GM23248 (cell line): Measurements from ENCODE around the gene SEM1. TPM values are rescaled to one million over a fixed set of nuclear protein-coding genes. Genes with fewer than 3 reads are reported as not detected.
"Not testable (repeated sequence)": the region's sequence is repeated elsewhere in the genome, so short reads cannot be mapped to it uniquely, and the experiment has no call there.

Source experiments
- DNase-seq: peaks from one replicate; pipeline ENCODE4 v3.0.0-alpha.2; 2015
- H2AFZ ChIP-seq: fragments of 200-600 bp; sonication (generic); 2 replicates; pipeline ENCODE4 v1.6.1; 2016; ENCODE audit warnings: antibody characterized with exemption
- H3F3A ChIP-seq: fragments of 200-600 bp; sonication (generic); 2 replicates; pipeline ENCODE4 v1.6.1; 2016; ENCODE audit warnings: mild to moderate bottlenecking, antibody characterized with exemption, mixed run types; ENCODE audit not compliant: insufficient read depth
- H3K27ac ChIP-seq: fragments of 200-600 bp; sonication (generic); 2 replicates; pipeline ENCODE4 v1.5.1; 2016; ENCODE audit warnings: mild to moderate bottlenecking
- H3K27me3 ChIP-seq: fragments of 200-600 bp; sonication (generic); replicated peaks from 2 replicates; pipeline ENCODE4 v1.6.1; 2016; ENCODE audit warnings: mild to moderate bottlenecking; ENCODE audit not compliant: insufficient read depth
- H3K36me3 ChIP-seq: fragments of 200-600 bp; sonication (generic); 2 replicates; pipeline ENCODE4 v1.6.1; 2016; ENCODE audit warnings: low read depth, mild to moderate bottlenecking
- H3K4me1 ChIP-seq: fragments of 200-600 bp; sonication (generic); 2 replicates; pipeline ENCODE4 v1.6.1; 2016; ENCODE audit warnings: mild to moderate bottlenecking; ENCODE audit not compliant: insufficient read depth
- H3K4me2 ChIP-seq: fragments of 200-600 bp; sonication (generic); one replicate; pipeline ENCODE4 v1.6.1; 2016; ENCODE audit warnings: mild to moderate bottlenecking; ENCODE audit not compliant: unreplicated experiment
- H3K4me3 ChIP-seq: fragments of 200-600 bp; sonication (generic); 2 replicates; pipeline ENCODE4 v1.5.1; 2016; ENCODE audit warnings: mild to moderate bottlenecking
- H3K79me2 ChIP-seq: fragments of 200-600 bp; sonication (generic); 2 replicates; pipeline ENCODE4 v1.6.1; 2016; ENCODE audit warnings: mild to moderate bottlenecking; ENCODE audit not compliant: insufficient read depth
- H3K9ac ChIP-seq: fragments of 200-600 bp; sonication (generic); 2 replicates; pipeline ENCODE4 v1.6.1; 2016; ENCODE audit warnings: mild to moderate bottlenecking
- H3K9me2 ChIP-seq: fragments of 200-600 bp; sonication (generic); 2 replicates; pipeline ENCODE4 v1.6.1; 2016; ENCODE audit warnings: mixed run types, mild to moderate bottlenecking, moderate library complexity; ENCODE audit not compliant: insufficient read depth
- H3K9me3 ChIP-seq: fragments of 200-600 bp; sonication (generic); one replicate; pipeline ENCODE4 v1.6.1; 2017; ENCODE audit warnings: low read depth
- H4K20me1 ChIP-seq: fragments of 200-600 bp; sonication (generic); 2 replicates; pipeline ENCODE4 v1.6.0; 2016; ENCODE audit not compliant: insufficient read depth
- EZH2 ChIP-seq: fragments of 200-600 bp; sonication (generic); IDR thresholded peaks from 2 replicates; pipeline ENCODE4 v1.6.1; 2018; ENCODE audit warnings: antibody characterized with exemption, mild to moderate bottlenecking; ENCODE audit not compliant: insufficient read depth, poor library complexity, severe bottlenecking
- EZH2phosphoT487 ChIP-seq: fragments of 200-600 bp; sonication (generic); IDR thresholded peaks from 2 replicates; pipeline ENCODE4 v1.6.1; 2018; ENCODE audit warnings: antibody characterized with exemption, moderate library complexity, mild to moderate bottlenecking, low read depth; ENCODE audit not compliant: insufficient read depth
- WGBS, 2 experiments: methylation state at CpG; one replicate each; pipeline ENCODE4 v1.1.6; 2015 to 2017; ENCODE audit warnings: low lambda C conversion rate in 2 of 2, low coverage in 1 of 2; ENCODE audit errors: missing lambda C conversion rate in 2 of 2; 5-methylcytosine and 5-hydroxymethylcytosine counted together
- in situ Hi-C: fragments of 300-500 bp; cut with MboI; formaldehyde crosslinking; loops from 2 replicates; pipeline ENCODE4 v1.15.0; 2020
- polyA plus RNA-seq: library from polyadenylated mRNA; unstranded; fragments of >200 nt; fragmentation: Nextera tagmentation; extraction: Ambion mirVana; gene quantifications from 2 replicates; pipeline ENCODE4 v1.2.1, GENCODE V29; 2016
- total RNA-seq: library from RNA; depleted of rRNA; stranded (reverse); fragments of >200 nt; shearing (Covaris generic); gene quantifications from 2 replicates; pipeline ENCODE4 v1.2.3, GENCODE V29; 2014; rRNA removed

Gene SEM1
- total RNA-seq (16.8 and 93.3 TPM in 2 replicates), polyA plus RNA-seq (267 and 270 TPM in 2 replicates)

DNA sequence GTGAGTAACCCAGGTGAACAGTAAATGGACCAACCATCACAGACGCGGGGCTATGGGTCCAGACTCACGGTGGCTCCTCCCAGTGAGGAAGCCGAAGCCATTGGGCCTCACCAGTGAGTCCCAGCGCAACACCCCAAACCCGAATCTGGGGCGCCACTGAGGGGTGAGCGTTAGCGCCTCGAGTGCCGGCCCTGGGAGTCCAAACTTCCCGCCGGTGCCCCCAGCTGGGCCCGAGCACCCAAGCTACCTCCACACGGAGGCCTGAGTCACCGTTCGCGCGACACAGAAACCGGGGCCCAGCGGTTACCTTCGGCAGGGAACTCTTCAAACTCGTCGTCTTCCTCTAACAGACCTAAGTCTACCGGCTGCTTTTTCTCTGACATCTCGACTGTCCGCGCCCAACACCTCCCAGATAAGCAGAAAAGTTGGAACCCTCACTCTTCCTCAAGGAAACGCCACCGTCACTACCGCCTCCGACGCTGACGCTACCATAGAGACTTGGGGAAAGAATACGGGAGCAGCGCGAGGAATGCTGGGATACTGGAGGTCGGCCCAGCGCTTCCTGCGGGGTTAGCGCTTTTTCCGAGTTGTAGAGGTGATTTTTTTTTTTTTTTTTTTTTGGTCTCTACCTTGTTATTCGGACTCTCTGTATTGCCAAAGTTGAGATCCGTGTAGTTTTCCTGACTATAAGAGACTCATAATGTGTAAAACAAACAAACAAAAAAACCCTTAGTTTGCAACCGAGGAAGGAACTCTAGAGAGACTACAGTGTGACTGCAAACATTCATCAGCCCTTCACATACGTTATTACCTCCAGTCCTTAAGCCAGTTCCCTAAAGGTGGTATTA, at the start of gene SEM1:
SEM1 (minus strand) TSS at position 466 of the 848 bp plus-strand sequence; CDS start at position 383, 83 bp downstream.
- peak within 1 kb of the TSS; percentile 96 for H3K27ac ChIP-seq
- H3K9me3 ChIP-seq: no peaks in the 10 kb centered on the region
- H3K9ac ChIP-seq: peak within 1 kb of the TSS; percentile 98
- no peaks in the 10 kb centered on the region for H3K27me3 ChIP-seq
- in situ Hi-C loops: no loop called here
- H3K4me1 ChIP-seq: peaks cover 14% of the 10 kb centered on the region
- H3K4me3 ChIP-seq: peak within 1 kb of the TSS; percentile 96
- peaks cover 50% of the 10 kb centered on the region for H3K79me2 ChIP-seq
- TF ChIP-seq EZH2phosphoT487 (no peak), EZH2 (no peak)
- no peaks in the 10 kb centered on the region; the same call in 1 of the 2 replicates for H4K20me1 ChIP-seq
- WGBS, 2 experiments: 1 to 2% methylated on average over 46 of the region's 46 CpGs
- no peaks in the 10 kb centered on the region for H3K9me2 ChIP-seq
- peak within 1 kb of the TSS; percentile 87 for H3K4me2 ChIP-seq
- no peaks in the 10 kb centered on the region; the same call in 1 of the 2 replicates for H3K36me3 ChIP-seq
- H3F3A ChIP-seq: peaks cover 9% of the 10 kb centered on the region; the same call in 1 of the 2 replicates
- H2AFZ ChIP-seq: peak within 1 kb of the TSS; percentile 98
- DNase-seq: peak; percentile 94

DNA sequence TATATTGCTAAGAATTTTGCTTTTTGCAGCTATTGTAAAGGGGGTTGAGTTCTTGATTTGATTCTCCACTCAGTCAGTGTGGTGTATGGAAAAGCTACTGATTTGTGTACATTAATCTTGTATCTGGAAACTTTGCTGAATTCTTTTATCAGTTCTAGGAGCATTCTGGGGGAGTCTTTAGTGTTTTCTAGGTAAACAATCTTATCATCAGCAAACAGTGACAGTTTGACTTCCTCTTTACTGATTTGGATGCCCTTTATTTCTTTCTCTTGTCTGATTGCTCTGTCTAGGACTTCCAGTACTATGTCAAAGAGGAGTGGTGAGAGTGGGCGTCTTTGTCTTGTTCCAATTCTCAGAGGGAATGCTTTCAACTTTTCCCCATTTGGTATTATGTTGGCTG, 48.2 kb upstream of the SEM1 start:
- in situ Hi-C loops, H3K9me3 ChIP-seq, H2AFZ ChIP-seq, H3F3A ChIP-seq, H3K4me3 ChIP-seq, H3K79me2 ChIP-seq, H3K27ac ChIP-seq, H3K4me1 ChIP-seq, H3K9ac ChIP-seq, H3K36me3 ChIP-seq, H3K4me2 ChIP-seq, H3K27me3 ChIP-seq, H4K20me1 ChIP-seq, H3K9me2 ChIP-seq, DNase-seq: not testable (repeated sequence)
- WGBS, 2 experiments: 32 to 38% methylated on average over 1 of the region's 1 CpG

DNA sequence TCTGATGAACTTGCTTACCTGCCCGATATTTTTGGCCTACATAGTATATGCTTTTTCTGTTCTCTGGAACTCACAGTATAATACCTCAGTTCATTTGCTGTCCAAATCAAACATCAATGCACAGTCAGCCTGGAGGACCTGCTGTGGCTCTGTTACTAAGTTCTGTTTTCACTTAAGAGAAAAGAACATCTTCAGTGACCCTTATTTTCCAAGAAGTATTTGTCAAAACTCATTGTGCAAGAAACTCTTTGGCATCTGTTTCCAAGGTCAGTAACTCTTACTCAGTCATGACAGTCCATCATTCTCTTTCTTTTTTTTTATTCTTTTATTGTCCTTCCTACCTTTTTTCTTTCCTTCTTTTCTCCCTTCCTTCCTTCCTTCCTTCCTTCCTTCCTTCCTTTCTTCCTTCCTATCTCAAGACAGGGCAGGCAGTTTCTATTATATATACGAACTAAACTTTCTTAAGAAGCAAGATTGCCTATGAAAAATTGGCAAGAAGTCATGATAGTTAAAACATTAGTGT, 37.8 kb upstream of the SEM1 start:
- TF ChIP-seq EZH2 (no peak), EZH2phosphoT487 (no peak)
- Histone ChIP-seq H4K20me1 (no peaks in the 10 kb centered on the region), H3K9me2 (no peaks in the 10 kb centered on the region), H3K4me2 (no peak overlapping the region), H3K4me1 (no peaks in the 10 kb centered on the region), H3K9ac (no peak overlapping the region), H2AFZ (no peak overlapping the region), H3K27me3 (no peaks in the 10 kb centered on the region), H3K36me3 (no peaks in the 10 kb centered on the region), H3K79me2 (no peaks in the 10 kb centered on the region), H3K27ac (no peak overlapping the region), H3F3A (no peaks in the 10 kb centered on the region), H3K4me3 (no peak overlapping the region), H3K9me3 (no peaks in the 10 kb centered on the region)
- in situ Hi-C loops: no loop called here
- DNase-seq: no peak
- WGBS, 2 experiments: 55 to 59% methylated on average over 2 of the region's 2 CpGs

DNA sequence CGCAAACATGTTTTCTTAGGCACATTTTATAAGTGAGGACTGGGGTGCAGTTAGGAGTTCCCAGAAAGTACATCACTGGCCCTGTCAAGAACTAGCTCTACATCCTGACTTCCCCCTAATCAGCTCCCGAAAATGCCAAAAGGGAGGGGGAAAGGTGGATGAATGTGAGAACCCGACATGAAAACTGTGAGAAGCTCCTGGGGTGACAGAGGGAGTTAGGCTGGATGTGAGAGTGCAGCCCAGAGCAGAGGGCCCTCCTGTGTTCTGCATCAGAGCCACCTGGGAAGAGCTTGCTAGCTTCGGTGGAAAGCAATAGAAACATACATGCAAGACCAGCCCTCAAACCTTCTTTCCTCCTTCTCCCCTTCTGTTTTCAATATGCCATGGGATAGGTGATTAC, 30.5 kb upstream of the SEM1 start:
- TF ChIP-seq EZH2 (no peak), EZH2phosphoT487 (no peak)
- H3K27me3 ChIP-seq: 0 out of 2 replicates have a peak, but pooled peaks cover 9% of the 10 kb centered on the region
- no peaks in the 10 kb centered on the region for H3K4me1 ChIP-seq
- no peak for DNase-seq
- 10 to 15% methylated on average over 4 of the region's 4 CpGs for WGBS, 2 experiments
- H3F3A ChIP-seq: no peaks in the 10 kb centered on the region
- no peak overlapping the region for H3K27ac ChIP-seq
- H3K9me3 ChIP-seq: no peaks in the 10 kb centered on the region
- no peak overlapping the region for H2AFZ ChIP-seq
- no peak overlapping the region for H3K4me2 ChIP-seq
- in situ Hi-C loops: no loop called here
- no peak overlapping the region for H3K4me3 ChIP-seq
- H3K9ac ChIP-seq: no peak overlapping the region
- H3K36me3 ChIP-seq: no peaks in the 10 kb centered on the region
- no peaks in the 10 kb centered on the region for H3K9me2 ChIP-seq
- no peaks in the 10 kb centered on the region for H4K20me1 ChIP-seq
- H3K79me2 ChIP-seq: no peaks in the 10 kb centered on the region
